CD14-positive monocyte (primary cell): ENCODE data around the gene TGFBRAP1. TPM values are rescaled to one million over a fixed set of nuclear protein-coding genes. Genes with fewer than 3 reads are reported as not detected.
A peak's percentile ranks its signal among the peaks of the same experiment; 100 is the strongest.

Experiments used
- DNase-seq, 3 donors: peaks; one replicate each; pipeline ENCODE4 v3.0.0-alpha.2; 2011 to 2022
- H2AFZ ChIP-seq: 2 replicates; pipeline ENCODE4 v1.6.0; 2012; ENCODE audit warnings: mild to moderate bottlenecking, low read depth, low read length, inconsistent platforms; ENCODE audit not compliant: insufficient read depth, poor library complexity, severe bottlenecking
- H3K27ac ChIP-seq, 2 donors: 1 replicate in 1 of 2; 2 replicates in 1 of 2; pipeline ENCODE4 v1.5.1; 2012 to 2013; ENCODE audit warnings: low read length in 2 of 2, control low read depth in 1 of 2, inconsistent platforms in 1 of 2, low read depth in 1 of 2, mild to moderate bottlenecking in 1 of 2
- H3K27me3 ChIP-seq, 2 donors: one replicate each; pipeline versions ENCODE4 v1.6.0 to v1.6.1; 2011 to 2013; ENCODE audit warnings: low read length in 2 of 2; ENCODE audit not compliant: control insufficient read depth in 2 of 2, insufficient read depth in 2 of 2
- H3K36me3 ChIP-seq, 2 donors: replicated peaks in 1 of 2; 1 replicate in 1 of 2; 2 replicates in 1 of 2; pipeline versions ENCODE4 v1.5.1 to v1.6.1; 2012 to 2013; ENCODE audit warnings: low read length in 2 of 2, control low read depth in 1 of 2, inconsistent platforms in 1 of 2, mild to moderate bottlenecking in 1 of 2; ENCODE audit not compliant: insufficient read depth in 2 of 2, control insufficient read depth in 1 of 2
- H3K4me1 ChIP-seq, 2 donors: 1 replicate in 1 of 2; 2 replicates in 1 of 2; pipeline versions ENCODE4 v1.5.1 to v1.6.1; 2012 to 2013; ENCODE audit warnings: low read length in 2 of 2, control low read depth in 1 of 2, inconsistent platforms in 1 of 2, mild to moderate bottlenecking in 1 of 2, moderate library complexity in 1 of 2; ENCODE audit not compliant: insufficient read depth in 2 of 2, control insufficient read depth in 1 of 2
- H3K4me2 ChIP-seq: replicated peaks from 2 replicates; pipeline ENCODE3; 2012; ENCODE audit warnings: low read length, moderate library complexity, mild to moderate bottlenecking; ENCODE audit not compliant: poor library complexity, severe bottlenecking; ENCODE audit errors: extremely low read depth
- H3K4me3 ChIP-seq, 3 experiments: fragments of 200-600 bp in 1 of 3; sonication (generic) in 1 of 3; replicated peaks in 1 of 3; 1 replicate in 2 of 3; 2 replicates in 1 of 3; pipeline ENCODE4 v1.5.1; 2011 to 2013; ENCODE audit warnings: low read length in 3 of 3, mild to moderate bottlenecking in 3 of 3, control low read depth in 2 of 3, low read depth in 2 of 3, inconsistent platforms in 1 of 3, moderate library complexity in 1 of 3
- H3K79me2 ChIP-seq: 2 replicates; pipeline ENCODE4 v1.6.0; 2012; ENCODE audit warnings: mild to moderate bottlenecking, control low read depth, inconsistent platforms, low read length, moderate library complexity; ENCODE audit not compliant: insufficient read depth
- H3K9ac ChIP-seq: 2 replicates; pipeline ENCODE4 v1.6.0; 2017; ENCODE audit warnings: low read length, mild to moderate bottlenecking; ENCODE audit not compliant: insufficient read depth, poor library complexity, severe bottlenecking
- H3K9me3 ChIP-seq, 2 donors: replicated peaks in 1 of 2; 1 replicate in 1 of 2; 2 replicates in 1 of 2; pipeline versions ENCODE4 v1.5.1 to v1.6.1; 2012 to 2013; ENCODE audit warnings: low read length in 2 of 2, control low read depth in 1 of 2; ENCODE audit not compliant: control insufficient read depth in 1 of 2, insufficient read depth in 1 of 2
- H4K20me1 ChIP-seq: 2 replicates; pipeline ENCODE4 v1.6.0; 2012; ENCODE audit warnings: mild to moderate bottlenecking, low read length, control low read depth, moderate library complexity; ENCODE audit not compliant: insufficient read depth
- H3K27ac Mint-ChIP-seq, 7 donors: one replicate each; pipeline ENCODE4 v1.8.0; 2020; ENCODE audit warnings: mild to moderate bottlenecking in 7 of 7, mixed read lengths in 7 of 7, moderate library complexity in 6 of 7, inconsistent platforms in 2 of 7
- H3K27me3 Mint-ChIP-seq, 3 donors: one replicate each; pipeline ENCODE4 v1.8.0; 2021 to 2022; ENCODE audit warnings: low read depth in 3 of 3, mild to moderate bottlenecking in 3 of 3, mixed read lengths in 3 of 3, moderate library complexity in 3 of 3, inconsistent platforms in 1 of 3
- H3K36me3 Mint-ChIP-seq, 2 donors: one replicate each; pipeline ENCODE4 v1.8.0; 2020; ENCODE audit warnings: mixed read lengths in 2 of 2, inconsistent platforms in 1 of 2, mild to moderate bottlenecking in 1 of 2
- H3K4me1 Mint-ChIP-seq: one replicate; pipeline ENCODE4 v1.8.0; 2020; ENCODE audit warnings: mild to moderate bottlenecking, mixed read lengths
- H3K4me3 Mint-ChIP-seq, 2 donors: one replicate each; pipeline ENCODE4 v1.8.0; 2020; ENCODE audit warnings: mild to moderate bottlenecking in 2 of 2, mixed read lengths in 2 of 2, moderate library complexity in 1 of 2
- H3K9me3 Mint-ChIP-seq, 7 donors: one replicate each; pipeline ENCODE4 v1.8.0; 2020 to 2022; ENCODE audit warnings: mixed read lengths in 7 of 7, mild to moderate bottlenecking in 6 of 7, moderate library complexity in 6 of 7, inconsistent platforms in 2 of 7
- CTCF ChIP-seq: fragments of 200-600 bp; IDR thresholded peaks from one replicate; pipeline ENCODE4 v1.8.0; 2022; ENCODE audit warnings: antibody characterized with exemption, mild to moderate bottlenecking
- WGBS: methylation state at CpG from one replicate; pipeline ENCODE4 v1.1.5; 2013; ENCODE audit warnings: missing lambda C conversion rate; ENCODE audit not compliant: insufficient coverage; 5-methylcytosine and 5-hydroxymethylcytosine counted together
- intact Hi-C, 2 donors: fragments of 100-400 bp; cut with micrococcal nuclease; formaldehyde crosslinking; loops; one replicate each; pipeline versions ENCODE4 v1.15.0 to v1.15.1; 2023
- polyA plus RNA-seq, 3 donors: library from polyadenylated mRNA; depleted of rRNA in 1 of 3; unstranded in 2 of 3; stranded (reverse) in 1 of 3; fragments of 300-500 nt in 2 of 3; fragments of >200 nt in 1 of 3; fragmentation: Illumina TruSeq in 2 of 3; gene quantifications; 1 replicate in 2 of 3; 2 replicates in 1 of 3; pipeline ENCODE4 v1.2.3, GENCODE V29; 2012 to 2021

Gene TGFBRAP1
- polyA plus RNA-seq, 3 donors: 10.0 to 10.5 (median 10.2) TPM

- H3K36me3 Mint-ChIP-seq: peaks cover 80 to 97% of the 10 kb centered on the region in 2 donors
- no peak for DNase-seq
- no peaks in the 10 kb centered on the region for H3K9me3 Mint-ChIP-seq
- H3K4me1 Mint-ChIP-seq: no peaks in the 10 kb centered on the region
- no peak overlapping the region for H3K27ac Mint-ChIP-seq
- peaks cover 0 to 3% (median 0%) of the 10 kb centered on the region in 3 donors for H3K27me3 Mint-ChIP-seq
- WGBS: 100% methylated on average over 3 of the region's 6 CpGs
- H3K9me3 ChIP-seq: no peaks in the 10 kb centered on the region
- TF ChIP-seq CTCF: no peak
- no peaks in the 10 kb centered on the region for H3K27me3 ChIP-seq
- peaks cover 74 to 99% of the 10 kb centered on the region in 2 donors for H3K36me3 ChIP-seq
- peaks cover 4% of the 10 kb centered on the region for H3K79me2 ChIP-seq
- no peak overlapping the region for H3K4me3 ChIP-seq
- H3K4me3 Mint-ChIP-seq: no peak overlapping the region
- intact Hi-C loops: no loop called here
- H3K4me1 ChIP-seq: no peaks in the 10 kb centered on the region
- no peak overlapping the region for H3K9ac ChIP-seq
- no peak overlapping the region for H3K27ac ChIP-seq
- H3K4me2 ChIP-seq: no peak overlapping the region
- no peaks in the 10 kb centered on the region for H4K20me1 ChIP-seq
- H2AFZ ChIP-seq: no peak overlapping the region
Observed at GRCh38 chr2:105294046-105294445, 35.5 kb downstream of the TGFBRAP1 start.

GRCh38 chr2:105291981-105292380 lies 37.6 kb downstream of the TGFBRAP1 start:
- DNase-seq: no peak
- Histone ChIP-seq H3K27ac (peak overlapping the region in 1 of 2 donors; percentile 11), H3K4me3 (no peak overlapping the region), H2AFZ (no peak overlapping the region), H3K4me2 (no peak overlapping the region), H3K36me3 (peaks cover 67 to 99% of the 10 kb centered on the region in 2 donors), H3K4me1 (no peaks in the 10 kb centered on the region), H3K9me3 (no peaks in the 10 kb centered on the region), H3K79me2 (no peaks in the 10 kb centered on the region), H3K27me3 (no peaks in the 10 kb centered on the region), H3K9ac (no peak overlapping the region), H4K20me1 (no peaks in the 10 kb centered on the region)
- H3K27me3 Mint-ChIP-seq: peaks cover 0 to 3% (median 0%) of the 10 kb centered on the region in 3 donors
- intact Hi-C loops: no loop called here
- no peaks in the 10 kb centered on the region for H3K9me3 Mint-ChIP-seq
- no peak overlapping the region for H3K27ac Mint-ChIP-seq
- H3K36me3 Mint-ChIP-seq: peaks cover 68 to 89% of the 10 kb centered on the region in 2 donors
- no peak for TF ChIP-seq CTCF
- H3K4me3 Mint-ChIP-seq: no peak overlapping the region
- no peaks in the 10 kb centered on the region for H3K4me1 Mint-ChIP-seq
- no CpG with 5 or more reads among the region's 2 CpGs for WGBS
